Epithelial cell of proximal tubule (primary cell): ENCODE measurements around the gene SLC36A1. TPM values are rescaled to one million over a fixed set of nuclear protein-coding genes. Genes with fewer than 3 reads are reported as not detected.

ENCODE experiments used
- DNase-seq: peaks from one replicate; pipeline ENCODE4 v3.0.0-alpha.2; 2011; ENCODE audit warnings: low read depth
- H3K4me3 ChIP-seq: 2 replicates; pipeline ENCODE4 v1.5.1; 2011; ENCODE audit warnings: low read depth, mild to moderate bottlenecking, low read length
- total RNA-seq: library from RNA; depleted of rRNA; stranded (reverse); fragments of >200 nt; gene quantifications from 2 replicates; pipeline ENCODE4 v1.2.3, GENCODE V29; 2015
- TF ChIP-seq, protein P1 (sequence below): conservative IDR thresholded peaks from 2 replicates; pipeline ENCODE4 v1.5.1; 2012; ENCODE audit warnings: low read depth, mild to moderate bottlenecking, low read length

The SLC36A1 gene
- total RNA-seq, 1 donor from 2014 or later: 2.4 TPM

GRCh38 chr5:151528996-151529395 lies 81.6 kb downstream of the SLC36A1 start:
- no peak overlapping the region for H3K4me3 ChIP-seq

DNA sequence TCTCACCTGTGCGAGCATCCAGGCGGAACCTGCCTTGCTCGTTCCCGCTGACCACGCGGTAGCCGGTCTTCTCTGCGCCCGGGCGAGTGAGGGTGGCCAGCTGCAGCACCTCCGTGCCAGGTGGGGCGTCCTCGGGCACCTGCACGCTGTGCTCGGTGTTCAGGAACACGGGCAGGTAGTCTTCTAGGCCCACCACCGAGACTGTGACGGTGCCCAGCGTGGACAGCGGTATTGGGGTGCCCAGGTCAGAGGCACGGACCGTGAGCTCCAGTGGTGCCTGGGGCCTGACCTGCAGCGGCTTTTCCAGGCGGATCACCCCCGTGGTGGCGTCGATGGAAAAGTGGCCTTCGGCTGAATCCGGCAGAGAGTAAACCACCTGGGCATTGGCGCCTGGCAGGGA lies 84.2 kb downstream of the SLC36A1 start:
- TF ChIP-seq, protein P1, sequence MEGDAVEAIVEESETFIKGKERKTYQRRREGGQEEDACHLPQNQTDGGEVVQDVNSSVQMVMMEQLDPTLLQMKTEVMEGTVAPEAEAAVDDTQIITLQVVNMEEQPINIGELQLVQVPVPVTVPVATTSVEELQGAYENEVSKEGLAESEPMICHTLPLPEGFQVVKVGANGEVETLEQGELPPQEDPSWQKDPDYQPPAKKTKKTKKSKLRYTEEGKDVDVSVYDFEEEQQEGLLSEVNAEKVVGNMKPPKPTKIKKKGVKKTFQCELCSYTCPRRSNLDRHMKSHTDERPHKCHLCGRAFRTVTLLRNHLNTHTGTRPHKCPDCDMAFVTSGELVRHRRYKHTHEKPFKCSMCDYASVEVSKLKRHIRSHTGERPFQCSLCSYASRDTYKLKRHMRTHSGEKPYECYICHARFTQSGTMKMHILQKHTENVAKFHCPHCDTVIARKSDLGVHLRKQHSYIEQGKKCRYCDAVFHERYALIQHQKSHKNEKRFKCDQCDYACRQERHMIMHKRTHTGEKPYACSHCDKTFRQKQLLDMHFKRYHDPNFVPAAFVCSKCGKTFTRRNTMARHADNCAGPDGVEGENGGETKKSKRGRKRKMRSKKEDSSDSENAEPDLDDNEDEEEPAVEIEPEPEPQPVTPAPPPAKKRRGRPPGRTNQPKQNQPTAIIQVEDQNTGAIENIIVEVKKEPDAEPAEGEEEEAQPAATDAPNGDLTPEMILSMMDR: no peak
- no peak for DNase-seq
- H3K4me3 ChIP-seq: no peak overlapping the region

More at GRCh38 chr5:151528996-151529395, 81.6 kb downstream of the SLC36A1 start:
- DNase-seq: no peak
- TF ChIP-seq, protein P1: no peak

- TF ChIP-seq, protein P1: no peak
- H3K4me3 ChIP-seq: no peak overlapping the region
- no peak for DNase-seq
Measured at GRCh38 chr5:151532416-151532815, 85.0 kb downstream of the SLC36A1 start.

- TF ChIP-seq, protein P1: no peak
Measured at GRCh38 chr5:151534350-151534749, 86.9 kb downstream of the SLC36A1 start.

GRCh38 chr5:151537044-151537443 lies 89.6 kb downstream of the SLC36A1 start:
- H3K4me3 ChIP-seq: no peak overlapping the region
- no peak for DNase-seq
- TF ChIP-seq, protein P1: no peak

More at GRCh38 chr5:151534350-151534749, 86.9 kb downstream of the SLC36A1 start:
- no peak overlapping the region for H3K4me3 ChIP-seq
- DNase-seq: no peak

DNA sequence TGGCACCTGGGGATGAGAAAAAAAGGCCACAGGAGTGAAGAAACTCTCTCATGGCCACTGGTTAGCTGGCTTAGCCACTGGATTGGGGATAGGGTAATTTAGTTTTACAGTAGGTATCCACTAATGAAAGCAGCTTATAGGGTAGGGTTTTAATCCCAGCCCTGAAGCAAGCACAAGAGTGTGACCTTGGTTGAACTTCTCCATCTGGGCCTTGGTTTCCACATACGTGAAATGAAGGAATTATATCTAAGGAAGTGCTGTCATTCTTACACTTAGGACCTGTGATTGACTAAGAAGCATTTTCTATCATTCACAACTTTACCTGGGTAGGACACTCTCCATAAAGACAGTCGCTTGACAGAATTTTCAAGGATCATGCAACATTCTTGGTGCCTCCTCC lies 94.2 kb downstream of the SLC36A1 start:
- no peak for DNase-seq
- TF ChIP-seq, protein P1: no peak

More for the DNA sequence above, 94.2 kb downstream of the SLC36A1 start:
- no peak overlapping the region for H3K4me3 ChIP-seq

Other genes with a start within 250 kb of the SLC36A1 start
- gene CCDC69, start 223.5 kb upstream of the SLC36A1 start, total RNA-seq: 3.0 and 3.4 TPM in 2 replicates
- gene GM2A, start 194.4 kb upstream of the SLC36A1 start, total RNA-seq: 16.1 and 18.0 TPM in 2 replicates
- gene SLC36A3, start 143.8 kb upstream of the SLC36A1 start, total RNA-seq: not detected in 2 replicates
- gene SLC36A2, start 100.0 kb upstream of the SLC36A1 start, total RNA-seq: not detected in 2 replicates
- gene FAT2, start 143.7 kb downstream of the SLC36A1 start, total RNA-seq: under 0.01 and 0.07 TPM in 2 replicates
- 165 and 199 TPM in 2 replicates for gene SPARC, start 239.3 kb downstream of the SLC36A1 start, total RNA-seq